ENCODE measurements around the gene FSTL4.

FSTL4 gene

GRCh38 chr5:133202066-133202665, 410.2 kb downstream of the FSTL4 start:
- DNase-seq = no peak

- DNase-seq = no peak
These were observed 411.0 kb downstream of the FSTL4 start for GRCh38 chr5:133201310-133201709.

GRCh38 chr5:133200256-133200655, 412.1 kb downstream of the FSTL4 start:
- DNase-seq = no peak

- no peak for DNase-seq
These were observed 412.7 kb downstream of the FSTL4 start for GRCh38 chr5:133199417-133200178.

GRCh38 chr5:133198511-133198910, 413.8 kb downstream of the FSTL4 start:
- DNase-seq = no peak

GRCh38 chr5:133196441-133197085, 415.8 kb downstream of the FSTL4 start:
- DNase-seq = no peak

- no peak for DNase-seq
These were observed 417.1 kb downstream of the FSTL4 start for GRCh38 chr5:133195250-133195649.

- DNase-seq = no peak
These were observed 418.5 kb downstream of the FSTL4 start for GRCh38 chr5:133193794-133194193.

- no peak for DNase-seq
These were observed 419.6 kb downstream of the FSTL4 start for GRCh38 chr5:133192716-133193115.

- no peak for DNase-seq
These were observed 422.5 kb downstream of the FSTL4 start for GRCh38 chr5:133189881-133190280.

- DNase-seq = no peak
These were observed 432.9 kb downstream of the FSTL4 start for GRCh38 chr5:133179405-133179804.

- peak; percentile 59 for DNase-seq
These were observed 441.5 kb downstream of the FSTL4 start for GRCh38 chr5:133170756-133171387.

GRCh38 chr5:133164759-133165158, 447.6 kb downstream of the FSTL4 start:
- DNase-seq = no peak

- DNase-seq = no peak
These were observed 448.5 kb downstream of the FSTL4 start for GRCh38 chr5:133163839-133164238.

- no peak for DNase-seq
These were observed 452.8 kb downstream of the FSTL4 start for GRCh38 chr5:133159543-133159942.

GRCh38 chr5:133155326-133155969, 456.9 kb downstream of the FSTL4 start:
- DNase-seq = no peak

GRCh38 chr5:133154274-133155075, 457.9 kb downstream of the FSTL4 start:
- DNase-seq = no peak

GRCh38 chr5:133150909-133151544, 461.3 kb downstream of the FSTL4 start:
- DNase-seq = no peak

- no peak for DNase-seq
These were observed 463.0 kb downstream of the FSTL4 start for GRCh38 chr5:133149345-133149744.

- no peak for DNase-seq
These were observed 464.4 kb downstream of the FSTL4 start for GRCh38 chr5:133147815-133148567.

GRCh38 chr5:133147411-133147810, 464.9 kb downstream of the FSTL4 start:
- no peak for DNase-seq

Measured in activated CD8-positive, alpha-beta memory T cell treated with anti-CD3 and anti-CD28 coated beads, Interleukin-2, amount 50 U/mL, for 48 hours (primary cell).